Naive thymus-derived CD4-positive, alpha-beta T cell (primary cell): ENCODE results near the gene FAH. TPM values are rescaled to one million over a fixed set of nuclear protein-coding genes. Genes with fewer than 3 reads are reported as not detected.
A peak's percentile ranks its signal among the peaks of the same experiment; 100 is the strongest.

Experiments used
- ATAC-seq: fragments of 150-1000 bp; cut with Tn5 transposase; 2 replicates; pipeline ENCODE4 v1.10.0; 2021; ENCODE audit warnings: mild to moderate bottlenecking, moderate library complexity
- CTCF ChIA-PET: fragments of 350-600 bp; sonication (Branson Sonifier 250); formaldehyde crosslinking; loops from one replicate; lab custom pipeline; 2021; ENCODE audit warnings: antibody characterized with exemption; lab: Charles Lee
- POLR2A ChIA-PET: fragments of 350-600 bp; sonication (Branson Sonifier 250); formaldehyde crosslinking; loops from one replicate; lab custom pipeline; 2021; ENCODE audit warnings: antibody characterized with exemption, inconsistent platforms; lab: Charles Lee
- DNase-seq, 9 donors: peaks; one replicate each; pipeline versions ENCODE4 v3.0.0 to v3.0.0-alpha.2; 2020 to 2022; ENCODE audit warnings: mixed read lengths in 1 of 9
- H3K27ac ChIP-seq: one replicate; pipeline ENCODE4 v1.7.0; 2013; ENCODE audit warnings: mild to moderate bottlenecking, low read depth, low read length, moderate library complexity
- H3K27me3 ChIP-seq, 2 donors: one replicate each; pipeline ENCODE4 v1.7.0; 2013; ENCODE audit warnings: low read length in 2 of 2, mild to moderate bottlenecking in 2 of 2, moderate library complexity in 2 of 2; ENCODE audit not compliant: control insufficient read depth in 2 of 2, insufficient read depth in 2 of 2
- H3K36me3 ChIP-seq, 3 experiments: 1 replicate in 2 of 3; 2 replicates in 1 of 3; pipeline ENCODE4 v1.7.0; 2013; ENCODE audit warnings: low read length in 3 of 3, mild to moderate bottlenecking in 3 of 3, moderate library complexity in 1 of 3; ENCODE audit not compliant: insufficient read depth in 3 of 3, control insufficient read depth in 2 of 3
- H3K4me1 ChIP-seq, 2 donors: one replicate each; pipeline ENCODE4 v1.7.0; 2013; ENCODE audit warnings: low read length in 2 of 2, mild to moderate bottlenecking in 2 of 2, moderate library complexity in 1 of 2; ENCODE audit not compliant: control insufficient read depth in 2 of 2, insufficient read depth in 2 of 2
- H3K4me3 ChIP-seq: 2 replicates; pipeline ENCODE4 v1.7.0; 2013; ENCODE audit warnings: mild to moderate bottlenecking, low read length
- H3K9me3 ChIP-seq, 3 experiments: 1 replicate in 2 of 3; 2 replicates in 1 of 3; pipeline ENCODE4 v1.7.0; 2013; ENCODE audit warnings: low read length in 3 of 3; ENCODE audit not compliant: control insufficient read depth in 2 of 3
- H3K27ac Mint-ChIP-seq, 9 donors: one replicate each; pipeline ENCODE4 v1.8.0; 2020 to 2022; ENCODE audit warnings: mixed read lengths in 9 of 9, mild to moderate bottlenecking in 8 of 9, moderate library complexity in 5 of 9, inconsistent platforms in 2 of 9
- H3K27me3 Mint-ChIP-seq, 5 donors: one replicate each; pipeline ENCODE4 v1.8.0; 2021 to 2022; ENCODE audit warnings: mixed read lengths in 5 of 5, mild to moderate bottlenecking in 1 of 5
- H3K36me3 Mint-ChIP-seq, 5 donors: one replicate each; pipeline ENCODE4 v1.8.0; 2020 to 2022; ENCODE audit warnings: mixed read lengths in 5 of 5, mild to moderate bottlenecking in 3 of 5, inconsistent platforms in 1 of 5
- H3K4me1 Mint-ChIP-seq, 7 donors: one replicate each; pipeline ENCODE4 v1.8.0; 2020 to 2022; ENCODE audit warnings: mixed read lengths in 7 of 7, mild to moderate bottlenecking in 3 of 7, inconsistent platforms in 1 of 7
- H3K4me3 Mint-ChIP-seq, 10 donors: one replicate each; pipeline ENCODE4 v1.8.0; 2020 to 2022; ENCODE audit warnings: mild to moderate bottlenecking in 10 of 10, mixed read lengths in 10 of 10, moderate library complexity in 6 of 10, inconsistent platforms in 2 of 10
- H3K9me3 Mint-ChIP-seq, 11 donors: one replicate each; pipeline ENCODE4 v1.8.0; 2020 to 2022; ENCODE audit warnings: mixed read lengths in 11 of 11, mild to moderate bottlenecking in 4 of 11, inconsistent platforms in 1 of 11, moderate library complexity in 1 of 11
- intact Hi-C, 2 donors: fragments of 100-400 bp; cut with micrococcal nuclease; formaldehyde crosslinking; loops; one replicate each; pipeline ENCODE4 v1.15.1; 2023
- polyA plus RNA-seq, 2 donors: library from polyadenylated mRNA; unstranded; fragments of 300-500 nt; fragmentation: Illumina TruSeq; gene quantifications; one replicate each; pipeline ENCODE4 v1.2.3, GENCODE V29; 2021
- total RNA-seq, 6 experiments: library from RNA in 5 of 6; stranded (reverse) in 5 of 6; gene quantifications; 1 replicate in 5 of 6; 2 replicates in 1 of 6; pipeline ENCODE4 v1.2.3 and lab custom pipeline; 2021 to 2026

The FAH gene
- total RNA-seq, result 10 to 100 TPM in 2 of 5 experiments, 1 to 10 TPM in 3; 4.8 to 58.3 (median 8.1) TPM
- polyA plus RNA-seq, result 1 to 10 TPM; 4.8 to 5.7 TPM
- total RNA-seq (lab: John Stamatoyannopoulos, UW), result 3.4 reads per million, percentile 18 among the genes with 10 or more reads in this experiment

- H3K9me3 Mint-ChIP-seq, result no peaks in the 10 kb centered on the region
- peaks cover 0 to 16% (median 0%) of the 10 kb centered on the region in 5 donors for H3K27me3 Mint-ChIP-seq
- Histone ChIP-seq H3K27me3 (no peaks in the 10 kb centered on the region), H3K4me3 (peak within 1 kb of the TSS; percentile 73), H3K9me3 (no peaks in the 10 kb centered on the region), H3K27ac (peak within 1 kb of the TSS; percentile 64), H3K36me3 (no peaks in the 10 kb centered on the region), H3K4me1 (peaks cover 0 to 7% of the 10 kb centered on the region in 2 donors)
- ChIA-PET POLR2A (interaction anchor here (0.9 kb wide), 1 partner anchor 94 kb away, joined by 8 read pairs; the partner anchor contains the start of gene ZFAND6), CTCF (no interaction called here)
- intact Hi-C loops, result loop anchor here (1.0 to 5.0 kb wide), 11 partner anchors 81 to 1169 kb away; partner anchors contain the start of genes ZFAND6 (in 2 of the 2), BCL2A1 (in 1 of the 2), MESD (in 1 of the 2) and MTHFS (in 1 of the 2)
- peaks cover 0 to 37% (median 22%) of the 10 kb centered on the region in 7 donors for H3K4me1 Mint-ChIP-seq
- DNase-seq (peak; percentile 28 to 75 (median 42)), ATAC-seq (peak; percentile 58)
- H3K4me3 Mint-ChIP-seq, result peak within 1 kb of the TSS; percentile 88 to 97 (median 92)
- H3K27ac Mint-ChIP-seq, result peak within 1 kb of the TSS; percentile 76 to 96 (median 89)
- H3K36me3 Mint-ChIP-seq, result peaks cover 0 to 6% (median 0%) of the 10 kb centered on the region in 5 donors
These were observed at the start of gene FAH for GRCh38 chr15:80152896-80153876. Gene FAH, plus strand, starts transcription at chr15:80152999. Its CDS starts 56 bp downstream, at chr15:80153055.

GRCh38 chr15:80105193-80105592 is 47.6 kb upstream of the FAH start:
- POLR2A ChIA-PET, result interaction anchor here (0.6 to 1.2 kb wide), 2 partner anchors 9 to 76 kb away, joined by 3 to 6 read pairs; no protein-coding TSS in a partner anchor
- H3K4me1 ChIP-seq, result peaks cover 0 to 8% of the 10 kb centered on the region in 2 donors
- Mint-ChIP-seq H3K27me3 (no peaks in the 10 kb centered on the region), H3K27ac (peak overlapping the region in 1 of 9 donors; percentile 26), H3K9me3 (no peaks in the 10 kb centered on the region), H3K4me1 (peaks cover 8 to 68% (median 48%) of the 10 kb centered on the region in 7 donors), H3K4me3 (no peak overlapping the region), H3K36me3 (peaks cover 0 to 17% (median 4%) of the 10 kb centered on the region in 5 donors)
- DNase-seq (no peak), ATAC-seq (no peak)
- intact Hi-C loops, result no loop called here
- no peaks in the 10 kb centered on the region for H3K9me3 ChIP-seq
- H3K36me3 ChIP-seq, result peaks cover 0 to 4% (median 0%) of the 10 kb centered on the region in 3 experiments
- CTCF ChIA-PET, result no interaction called here
- H3K27ac ChIP-seq, result no peak overlapping the region
- H3K4me3 ChIP-seq, result no peak overlapping the region
- no peaks in the 10 kb centered on the region for H3K27me3 ChIP-seq

GRCh38 chr15:80105595-80105994 is 47.2 kb upstream of the FAH start:
- H3K4me3 ChIP-seq, result no peak overlapping the region
- ChIA-PET POLR2A (interaction anchor here (0.6 to 1.2 kb wide), 2 partner anchors 8 to 77 kb away, joined by 3 to 6 read pairs; no protein-coding TSS in a partner anchor), CTCF (no interaction called here)
- intact Hi-C loops, result no loop called here
- Mint-ChIP-seq H3K36me3 (peaks cover 0 to 17% (median 4%) of the 10 kb centered on the region in 5 donors), H3K27ac (peak overlapping the region in 1 of 9 donors; percentile 36), H3K4me1 (peaks cover 6 to 72% (median 48%) of the 10 kb centered on the region in 7 donors), H3K27me3 (no peaks in the 10 kb centered on the region), H3K4me3 (no peak overlapping the region), H3K9me3 (no peaks in the 10 kb centered on the region)
- H3K36me3 ChIP-seq, result peaks cover 0 to 4% (median 0%) of the 10 kb centered on the region in 3 experiments
- no peak overlapping the region for H3K27ac ChIP-seq
- peaks cover 0 to 8% of the 10 kb centered on the region in 2 donors for H3K4me1 ChIP-seq
- no peak for ATAC-seq
- H3K9me3 ChIP-seq, result no peaks in the 10 kb centered on the region
- DNase-seq, result no peak
- no peaks in the 10 kb centered on the region for H3K27me3 ChIP-seq

- DNase-seq, result no peak
- Histone ChIP-seq H3K27me3 (no peaks in the 10 kb centered on the region), H3K4me3 (no peak overlapping the region), H3K9me3 (no peaks in the 10 kb centered on the region), H3K36me3 (peaks cover 0 to 4% (median 0%) of the 10 kb centered on the region in 3 experiments), H3K4me1 (peaks cover 0 to 8% of the 10 kb centered on the region in 2 donors), H3K27ac (no peak overlapping the region)
- ATAC-seq, result no peak
- ChIA-PET CTCF (no interaction called here), POLR2A (no interaction called here)
- Mint-ChIP-seq H3K4me1 (peaks cover 6 to 76% (median 52%) of the 10 kb centered on the region in 7 donors), H3K36me3 (peaks cover 0 to 17% (median 4%) of the 10 kb centered on the region in 5 donors), H3K9me3 (no peaks in the 10 kb centered on the region), H3K27ac (no peak overlapping the region), H3K27me3 (no peaks in the 10 kb centered on the region), H3K4me3 (no peak overlapping the region)
- intact Hi-C loops, result no loop called here
These were observed 46.7 kb upstream of the FAH start for GRCh38 chr15:80106051-80106450.

- peaks cover 0 to 8% of the 10 kb centered on the region in 2 donors for H3K4me1 ChIP-seq
- Mint-ChIP-seq H3K36me3 (peaks cover 0 to 13% (median 4%) of the 10 kb centered on the region in 5 donors), H3K9me3 (no peaks in the 10 kb centered on the region), H3K27ac (no peak overlapping the region), H3K27me3 (no peaks in the 10 kb centered on the region), H3K4me1 (peaks cover 6 to 76% (median 55%) of the 10 kb centered on the region in 7 donors), H3K4me3 (no peak overlapping the region)
- no peak overlapping the region for H3K4me3 ChIP-seq
- ChIA-PET CTCF (no interaction called here), POLR2A (no interaction called here)
- peaks cover 0 to 4% (median 0%) of the 10 kb centered on the region in 3 experiments for H3K36me3 ChIP-seq
- intact Hi-C loops, result no loop called here
- no peak overlapping the region for H3K27ac ChIP-seq
- no peaks in the 10 kb centered on the region for H3K27me3 ChIP-seq
- ATAC-seq (no peak), DNase-seq (no peak)
- H3K9me3 ChIP-seq, result no peaks in the 10 kb centered on the region
These were observed 45.6 kb upstream of the FAH start for GRCh38 chr15:80107204-80107603.

GRCh38 chr15:80107774-80108173 is 45.0 kb upstream of the FAH start:
- CTCF ChIA-PET, result no interaction called here
- DNase-seq, result no peak

More at GRCh38 chr15:80107774-80108173, 45.0 kb upstream of the FAH start:
- intact Hi-C loops, result no loop called here
- no peaks in the 10 kb centered on the region for H3K9me3 ChIP-seq
- peaks cover 0 to 8% of the 10 kb centered on the region in 2 donors for H3K4me1 ChIP-seq
- peaks cover 0 to 4% (median 0%) of the 10 kb centered on the region in 3 experiments for H3K36me3 ChIP-seq
- no peak overlapping the region for H3K27ac ChIP-seq
- no peaks in the 10 kb centered on the region for H3K27me3 ChIP-seq
- ATAC-seq, result no peak
- no peak overlapping the region for H3K4me3 ChIP-seq
- Mint-ChIP-seq H3K36me3 (peaks cover 0 to 13% (median 4%) of the 10 kb centered on the region in 5 donors), H3K27me3 (no peaks in the 10 kb centered on the region), H3K4me1 (peaks cover 6 to 75% (median 55%) of the 10 kb centered on the region in 7 donors), H3K9me3 (no peaks in the 10 kb centered on the region), H3K4me3 (no peak overlapping the region), H3K27ac (no peak overlapping the region)
- POLR2A ChIA-PET, result no interaction called here
